ENCODE measurements around the gene TMEM178A.
"Not testable (repeated sequence)": the region's sequence is repeated elsewhere in the genome, so short reads cannot be mapped to it uniquely, and the experiment has no call there.

Gene TMEM178A

GRCh38 chr2:39649511-39649910 is 16.2 kb upstream of the TMEM178A start:
- DNase-seq, result no peak

DNA sequence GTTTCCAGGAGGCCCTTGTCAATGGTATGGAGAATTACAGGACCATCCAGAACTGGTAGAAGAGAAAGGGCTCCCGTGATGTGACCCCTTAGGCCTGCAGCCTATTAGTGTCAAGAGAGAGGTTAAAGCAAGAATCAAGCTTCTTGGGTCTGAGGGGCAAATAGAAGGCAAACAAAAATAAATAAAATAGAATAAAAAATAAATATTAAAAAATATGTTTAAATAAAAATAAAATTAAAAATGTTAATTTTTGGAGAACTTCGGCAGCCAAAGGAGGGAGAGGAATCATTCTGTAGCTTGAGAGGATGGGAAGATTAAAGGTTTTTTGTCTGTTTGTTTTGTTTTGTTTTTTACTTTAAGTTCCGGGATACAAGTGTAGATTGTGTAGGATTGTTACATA is 15.2 kb upstream of the TMEM178A start:
- no peak for DNase-seq

DNA sequence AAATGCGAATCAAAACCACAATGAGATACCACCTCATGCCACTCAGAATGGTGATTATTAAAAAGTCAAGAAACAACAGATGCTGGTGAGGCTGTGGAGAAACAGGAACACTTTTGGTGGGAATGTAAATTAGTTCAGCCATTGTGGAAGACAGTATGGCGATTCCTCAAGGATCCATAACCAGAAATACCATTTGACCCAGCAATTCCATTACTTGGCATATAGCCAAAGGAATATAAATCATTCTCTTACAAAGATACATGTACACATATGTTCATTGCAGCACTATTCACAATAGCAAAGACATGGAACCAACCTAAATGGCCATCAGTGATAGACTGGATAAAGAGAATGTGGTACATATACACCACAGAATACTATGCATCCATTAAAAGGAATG is 9.5 kb upstream of the TMEM178A start:
- not testable (repeated sequence) for DNase-seq

- no peak for DNase-seq
Observed at GRCh38 chr2:39657287-39657937, 8.3 kb upstream of the TMEM178A start.

DNA sequence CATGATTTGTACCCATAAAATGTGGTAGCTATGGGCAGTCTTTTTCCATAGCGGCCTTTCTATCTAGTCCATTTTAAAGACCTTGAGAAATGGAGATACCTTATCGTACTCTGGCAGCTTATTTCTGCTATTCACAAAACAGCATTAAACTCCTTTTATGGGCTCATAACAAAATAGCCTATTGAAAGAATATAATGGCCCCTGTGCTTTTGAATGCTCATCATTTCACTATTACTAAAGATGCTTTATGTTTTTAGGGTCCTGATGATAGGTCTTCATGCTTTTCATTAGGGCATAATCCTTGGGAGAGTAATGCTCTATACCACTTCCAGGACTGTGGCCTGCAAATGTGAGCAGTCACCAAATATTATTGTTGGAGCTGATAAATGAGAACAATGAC is 7.3 kb upstream of the TMEM178A start:
- DNase-seq, result no peak

GRCh38 chr2:39659765-39660611 is 5.7 kb upstream of the TMEM178A start:
- no peak for DNase-seq

DNA sequence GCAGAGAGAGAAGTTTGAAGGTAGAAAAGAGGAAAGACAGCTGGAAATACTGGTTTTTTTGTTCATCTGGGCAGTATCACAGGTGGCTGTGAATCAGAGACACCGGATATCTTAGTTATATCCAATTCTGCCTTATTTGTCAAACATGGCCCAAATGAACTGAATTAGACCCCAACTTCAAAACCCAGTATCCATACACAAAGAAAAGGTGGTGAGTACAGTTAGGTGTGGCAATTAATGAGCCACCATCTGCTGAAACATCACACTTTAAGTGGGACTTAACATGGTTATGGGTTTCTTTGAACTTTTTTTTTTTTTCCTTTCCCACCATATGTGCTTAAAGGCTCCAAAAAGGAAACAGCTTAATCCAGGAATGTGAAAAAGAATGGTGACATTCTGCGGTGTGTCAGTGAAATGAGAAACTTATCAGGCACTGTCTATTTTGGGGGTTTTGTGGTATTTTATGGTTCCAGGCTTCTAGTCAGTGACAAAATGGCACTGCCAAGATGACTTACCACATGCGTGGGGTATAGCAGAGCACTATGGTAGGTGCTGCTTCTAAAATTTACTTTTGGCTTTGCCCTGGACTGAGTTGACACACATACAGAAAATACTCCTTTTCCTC is 5.0 kb upstream of the TMEM178A start:
- DNase-seq, result no peak

GRCh38 chr2:39661826-39662225 is 3.9 kb upstream of the TMEM178A start:
- no peak for DNase-seq

- no peak for DNase-seq
Observed at GRCh38 chr2:39663187-39663930, 2.4 kb upstream of the TMEM178A start.

GRCh38 chr2:39664232-39664887 is 1.4 kb upstream of the TMEM178A start:
- DNase-seq, result no peak

- DNase-seq, result no peak
Observed at GRCh38 chr2:39664888-39665591, 677 bp upstream of the TMEM178A start.

- DNase-seq, result no peak
Observed at GRCh38 chr2:39666491-39667101, 879 bp downstream of the TMEM178A start.

DNA sequence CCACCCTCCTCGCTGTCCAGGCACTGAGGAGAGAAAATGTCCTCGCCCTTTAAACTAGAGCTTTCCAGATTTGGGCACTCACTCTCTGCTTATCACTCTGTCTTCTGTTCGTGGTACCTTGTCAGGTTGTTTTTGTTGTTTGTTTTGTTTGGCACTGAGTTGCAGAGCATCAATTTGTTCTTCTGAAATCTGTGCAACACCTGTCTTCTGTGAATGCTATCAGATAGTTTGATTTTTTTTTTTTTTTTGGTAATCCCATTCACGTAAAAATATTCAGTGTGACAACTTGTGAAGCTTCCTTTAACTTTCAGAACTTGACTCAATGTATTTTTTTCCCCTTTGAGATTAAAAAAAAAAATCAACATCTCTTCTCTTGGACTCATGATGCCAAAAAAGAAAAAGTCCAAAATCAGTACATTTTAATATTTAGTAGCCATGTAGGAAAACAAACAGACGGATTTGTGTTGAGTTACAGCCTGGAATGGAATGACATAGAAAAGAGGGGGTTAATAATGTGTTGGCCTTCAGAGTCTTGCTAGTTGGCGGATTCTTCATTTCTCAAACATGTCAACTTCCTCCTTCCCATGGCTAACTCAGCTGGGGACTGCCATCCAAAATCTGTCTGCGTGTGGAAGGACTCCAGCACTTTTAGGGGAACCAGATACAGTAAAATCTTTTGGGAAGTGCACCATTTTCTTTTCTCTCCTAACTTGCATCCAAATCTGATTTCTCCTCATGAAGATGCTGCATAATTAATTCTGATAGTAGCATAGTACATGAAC is 1.6 kb downstream of the TMEM178A start:
- DNase-seq, result no peak

GRCh38 chr2:39667886-39668276 is 2.2 kb downstream of the TMEM178A start:
- no peak for DNase-seq

- no peak for DNase-seq
Observed at GRCh38 chr2:39668576-39669080, 2.9 kb downstream of the TMEM178A start.

GRCh38 chr2:39671604-39672003 is 5.9 kb downstream of the TMEM178A start:
- DNase-seq, result no peak

- DNase-seq, result no peak
Observed at GRCh38 chr2:39673018-39673417, 7.3 kb downstream of the TMEM178A start.

DNA sequence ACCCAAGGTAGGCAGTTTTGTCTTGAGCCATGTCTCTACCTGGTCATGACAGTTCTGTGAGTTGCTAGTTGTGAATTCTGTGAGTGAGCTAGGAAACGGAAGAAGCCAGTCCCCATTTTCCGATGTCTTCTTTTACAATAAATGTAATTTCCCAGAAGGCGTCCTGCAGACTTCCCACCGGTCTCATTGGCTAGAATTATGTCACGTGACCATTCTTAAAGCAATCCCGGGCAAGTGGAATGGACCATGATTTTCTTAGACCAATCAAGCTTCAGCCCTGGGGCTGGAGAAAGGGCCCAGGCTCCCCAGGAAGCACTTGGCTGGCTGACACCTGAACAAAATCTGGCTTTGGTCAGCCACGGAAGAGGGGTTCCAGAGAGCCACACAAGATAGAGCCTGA is 10.6 kb downstream of the TMEM178A start:
- no peak for DNase-seq

DNA sequence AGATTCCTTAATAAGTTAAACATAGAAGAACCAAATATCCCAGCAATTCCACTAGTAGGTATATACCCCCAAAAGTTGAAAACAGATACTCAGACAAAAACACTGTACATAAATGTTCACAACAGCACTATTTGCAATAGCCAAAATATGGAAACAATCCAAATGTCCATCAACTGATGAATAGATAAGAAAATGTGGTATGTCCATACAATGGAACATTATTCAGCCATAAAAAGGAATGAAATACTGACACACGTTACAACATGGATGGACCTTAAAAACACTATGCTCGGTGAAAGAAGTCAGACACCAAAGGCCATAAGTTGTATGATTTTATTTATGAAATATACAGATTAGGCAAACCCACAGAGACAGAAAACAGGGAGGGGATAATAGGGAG is 12.5 kb downstream of the TMEM178A start:
- DNase-seq, result no peak

DNA sequence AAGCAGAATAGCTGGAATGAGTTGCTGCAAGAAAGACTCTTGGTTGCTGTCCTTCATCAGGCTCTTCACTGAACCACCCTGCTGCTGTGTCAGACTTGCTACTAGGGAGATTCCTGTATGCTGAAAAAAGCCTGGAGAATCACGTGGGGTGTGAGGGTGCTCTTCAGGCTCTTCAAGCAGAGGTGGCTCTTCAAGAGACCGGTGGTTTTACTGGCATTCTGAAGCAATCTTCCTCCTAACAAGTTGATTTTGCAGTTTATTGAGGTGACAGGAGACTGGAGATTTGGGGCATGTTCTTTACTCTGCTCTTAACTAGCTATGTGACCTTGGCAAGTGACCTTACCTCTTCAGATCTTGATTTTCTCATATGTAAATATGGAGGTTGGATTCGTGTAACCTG is 14.1 kb downstream of the TMEM178A start:
- no peak for DNase-seq
